IPS-18a (cell line): ENCODE results near the gene IQGAP3.

ENCODE experiments used
- H3K27ac ChIP-seq: one replicate; pipeline ENCODE4 v1.5.1; 2013; ENCODE audit warnings: low read length
- H3K27me3 ChIP-seq: one replicate; pipeline ENCODE4 v1.6.1; 2013; ENCODE audit warnings: mild to moderate bottlenecking, low read length; ENCODE audit not compliant: control insufficient read depth, insufficient read depth
- H3K36me3 ChIP-seq: one replicate; pipeline ENCODE4 v1.6.1; 2013; ENCODE audit warnings: low read depth, low read length; ENCODE audit not compliant: control insufficient read depth
- H3K4me1 ChIP-seq: one replicate; pipeline ENCODE4 v1.6.1; 2013; ENCODE audit warnings: low read depth, low read length; ENCODE audit not compliant: control insufficient read depth
- H3K4me3 ChIP-seq: one replicate; pipeline ENCODE4 v1.5.1; 2013; ENCODE audit warnings: low read length
- H3K9ac ChIP-seq: one replicate; pipeline ENCODE4 v1.6.1; 2013; ENCODE audit warnings: mild to moderate bottlenecking, low read length, moderate library complexity
- H3K9me3 ChIP-seq: one replicate; pipeline ENCODE4 v1.6.1; 2013; ENCODE audit warnings: low read depth, low read length; ENCODE audit not compliant: control insufficient read depth

IQGAP3 gene

DNA sequence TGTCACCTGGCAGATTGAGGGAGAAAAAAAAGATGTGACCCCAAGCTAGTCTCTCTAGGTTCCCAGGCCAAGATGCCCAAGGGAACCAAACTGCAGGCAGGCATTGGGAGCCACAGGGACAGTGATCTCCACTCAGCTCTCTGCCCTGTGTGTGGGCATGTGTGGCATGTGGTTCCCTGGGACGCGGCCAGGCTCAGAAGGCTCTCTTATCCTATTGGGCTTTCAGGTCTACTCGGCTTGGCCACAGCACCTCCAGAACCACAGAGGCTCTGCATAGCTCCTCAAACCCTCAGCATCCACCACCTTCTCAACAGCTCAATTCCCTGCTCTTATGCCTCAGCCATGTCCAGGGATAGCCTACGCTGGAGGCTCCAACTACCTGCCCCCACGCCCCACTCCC lies 22.0 kb downstream of the IQGAP3 start:
- no peak overlapping the region for H3K4me3 ChIP-seq
- no peak overlapping the region for H3K27ac ChIP-seq
- no peaks in the 10 kb centered on the region for H3K4me1 ChIP-seq
- H3K9ac ChIP-seq = no peak overlapping the region
- no peaks in the 10 kb centered on the region for H3K27me3 ChIP-seq
- peaks cover 46% of the 10 kb centered on the region for H3K36me3 ChIP-seq
- H3K9me3 ChIP-seq = no peaks in the 10 kb centered on the region

DNA sequence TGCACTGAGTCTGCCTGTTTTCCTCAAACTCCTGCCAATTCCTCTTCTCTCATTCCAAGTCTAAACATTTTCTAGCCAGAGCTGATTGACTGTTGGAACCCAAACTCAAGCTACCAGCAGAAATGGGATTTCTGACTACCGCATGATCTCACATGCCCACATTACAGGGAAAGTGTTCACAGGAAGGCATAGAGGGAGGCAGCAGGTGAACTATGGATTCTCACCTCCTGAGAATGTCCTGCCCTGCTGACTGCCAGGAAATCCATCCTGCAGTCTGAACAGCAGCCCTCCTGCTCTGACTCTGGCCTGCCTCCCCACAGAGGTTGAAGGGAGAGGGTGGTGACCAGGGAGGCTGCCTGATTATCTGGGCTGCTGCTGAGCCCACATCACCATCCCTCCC lies 22.5 kb downstream of the IQGAP3 start:
- Histone ChIP-seq H3K4me3 (no peak overlapping the region), H3K9me3 (no peaks in the 10 kb centered on the region), H3K27ac (no peak overlapping the region), H3K27me3 (no peaks in the 10 kb centered on the region), H3K9ac (no peak overlapping the region), H3K36me3 (peaks cover 43% of the 10 kb centered on the region), H3K4me1 (no peaks in the 10 kb centered on the region)

- no peak overlapping the region for H3K4me3 ChIP-seq
- H3K4me1 ChIP-seq = no peaks in the 10 kb centered on the region
- H3K9me3 ChIP-seq = no peaks in the 10 kb centered on the region
- no peaks in the 10 kb centered on the region for H3K27me3 ChIP-seq
- H3K27ac ChIP-seq = no peak overlapping the region
- peaks cover 39% of the 10 kb centered on the region for H3K36me3 ChIP-seq
- H3K9ac ChIP-seq = no peak overlapping the region
Measured at GRCh38 chr1:156549390-156549789, 23.0 kb downstream of the IQGAP3 start.

DNA sequence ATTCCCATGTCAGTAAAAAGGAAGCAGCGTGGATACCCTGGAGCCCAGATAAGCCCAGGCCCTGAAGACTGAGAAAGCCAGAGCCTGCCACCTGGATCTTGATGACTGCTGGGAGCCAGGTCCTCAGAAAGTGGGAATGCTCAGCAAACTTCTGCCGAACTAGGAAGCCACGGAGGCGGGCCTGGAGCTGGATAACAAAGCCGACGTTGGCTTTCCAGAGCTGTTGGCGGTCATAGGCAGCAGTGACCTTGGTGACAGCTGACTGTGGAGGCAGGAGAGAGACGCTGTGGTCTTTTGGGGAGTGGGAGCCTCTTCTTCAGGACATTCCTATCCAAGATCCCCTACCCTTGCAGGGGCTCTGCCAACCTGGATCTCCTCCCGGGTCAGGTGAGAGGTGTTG lies 24.4 kb downstream of the IQGAP3 start:
- Histone ChIP-seq H3K27me3 (no peaks in the 10 kb centered on the region), H3K36me3 (peaks cover 35% of the 10 kb centered on the region), H3K4me1 (no peaks in the 10 kb centered on the region), H3K9ac (no peak overlapping the region), H3K9me3 (no peaks in the 10 kb centered on the region), H3K27ac (no peak overlapping the region), H3K4me3 (no peak overlapping the region)

- Histone ChIP-seq H3K27ac (no peak overlapping the region), H3K36me3 (peaks cover 33% of the 10 kb centered on the region), H3K9me3 (no peaks in the 10 kb centered on the region), H3K27me3 (no peaks in the 10 kb centered on the region), H3K9ac (no peak overlapping the region), H3K4me1 (no peaks in the 10 kb centered on the region), H3K4me3 (no peak overlapping the region)
Measured at GRCh38 chr1:156547434-156547833, 24.9 kb downstream of the IQGAP3 start.

GRCh38 chr1:156546267-156546666 lies 26.1 kb downstream of the IQGAP3 start:
- Histone ChIP-seq H3K27ac (no peak overlapping the region), H3K36me3 (peaks cover 27% of the 10 kb centered on the region), H3K4me1 (no peaks in the 10 kb centered on the region)

DNA sequence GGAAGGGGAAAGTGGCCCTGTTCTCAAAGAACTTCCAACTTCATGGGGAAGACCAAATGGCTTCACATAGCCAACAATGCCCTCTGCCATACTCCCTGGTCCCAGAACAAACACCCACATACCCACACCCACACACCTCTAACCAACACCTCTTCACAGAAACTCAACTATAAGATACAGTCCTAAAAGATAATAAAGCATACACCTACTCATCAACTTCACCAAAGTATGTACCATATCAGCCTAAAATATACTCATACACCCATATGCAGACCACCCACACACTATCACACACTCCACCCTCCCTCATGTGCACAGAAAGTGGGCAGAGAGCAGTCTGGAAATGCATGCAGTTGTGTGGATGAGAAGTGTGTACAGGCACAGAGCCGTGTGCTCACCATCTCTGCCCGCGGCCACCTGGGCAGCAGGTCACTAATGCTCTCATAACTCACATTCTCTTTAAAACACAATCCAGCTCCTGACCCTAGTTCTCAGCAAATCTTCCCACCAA lies 27.7 kb downstream of the IQGAP3 start:
- Histone ChIP-seq H3K36me3 (peaks cover 25% of the 10 kb centered on the region), H3K4me3 (no peak overlapping the region)

More at GRCh38 chr1:156546267-156546666, 26.1 kb downstream of the IQGAP3 start:
- H3K27me3 ChIP-seq = no peaks in the 10 kb centered on the region
- H3K4me3 ChIP-seq = no peak overlapping the region
- H3K9ac ChIP-seq = no peak overlapping the region
- no peaks in the 10 kb centered on the region for H3K9me3 ChIP-seq

GRCh38 chr1:156543066-156543465 lies 29.3 kb downstream of the IQGAP3 start:
- H3K36me3 ChIP-seq = peaks cover 38% of the 10 kb centered on the region
- H3K4me3 ChIP-seq = no peak overlapping the region
- H3K9ac ChIP-seq = no peak overlapping the region
- H3K27me3 ChIP-seq = no peaks in the 10 kb centered on the region
- no peaks in the 10 kb centered on the region for H3K9me3 ChIP-seq
- H3K4me1 ChIP-seq = no peaks in the 10 kb centered on the region
- no peak overlapping the region for H3K27ac ChIP-seq

More for the DNA sequence above, 27.7 kb downstream of the IQGAP3 start:
- Histone ChIP-seq H3K9me3 (no peaks in the 10 kb centered on the region), H3K4me1 (no peaks in the 10 kb centered on the region), H3K27ac (no peak overlapping the region), H3K27me3 (no peaks in the 10 kb centered on the region), H3K9ac (no peak overlapping the region)

- H3K4me3 ChIP-seq = no peak overlapping the region
- H3K9me3 ChIP-seq = no peaks in the 10 kb centered on the region
- H3K4me1 ChIP-seq = no peaks in the 10 kb centered on the region
- H3K36me3 ChIP-seq = peaks cover 44% of the 10 kb centered on the region
- no peaks in the 10 kb centered on the region for H3K27me3 ChIP-seq
- H3K9ac ChIP-seq = no peak overlapping the region
- H3K27ac ChIP-seq = no peak overlapping the region
Measured at GRCh38 chr1:156540955-156541354, 31.4 kb downstream of the IQGAP3 start.

- Histone ChIP-seq H3K27me3 (no peaks in the 10 kb centered on the region), H3K4me1 (no peaks in the 10 kb centered on the region), H3K4me3 (no peak overlapping the region), H3K36me3 (peaks cover 53% of the 10 kb centered on the region), H3K27ac (no peak overlapping the region), H3K9ac (no peak overlapping the region), H3K9me3 (no peaks in the 10 kb centered on the region)
Measured at GRCh38 chr1:156539818-156540355, 32.5 kb downstream of the IQGAP3 start.

- Histone ChIP-seq H3K9ac (no peak overlapping the region), H3K9me3 (no peaks in the 10 kb centered on the region), H3K36me3 (peaks cover 63% of the 10 kb centered on the region), H3K4me1 (no peaks in the 10 kb centered on the region), H3K27me3 (no peaks in the 10 kb centered on the region), H3K4me3 (no peak overlapping the region), H3K27ac (no peak overlapping the region)
Measured at GRCh38 chr1:156538711-156539440, 33.5 kb downstream of the IQGAP3 start.

- Histone ChIP-seq H3K9me3 (no peaks in the 10 kb centered on the region), H3K27ac (no peak overlapping the region), H3K4me1 (no peaks in the 10 kb centered on the region), H3K4me3 (no peak overlapping the region), H3K9ac (no peak overlapping the region), H3K27me3 (no peaks in the 10 kb centered on the region), H3K36me3 (peaks cover 71% of the 10 kb centered on the region)
Measured at GRCh38 chr1:156537027-156537426, 35.3 kb downstream of the IQGAP3 start.
